ENCODE measurements around the gene TRAM2. TPM values are rescaled to one million over a fixed set of nuclear protein-coding genes. Genes with fewer than 3 reads are reported as not detected.
A peak's percentile ranks its signal among the peaks of the same experiment; 100 is the strongest.

TRAM2 gene
- total and polyA plus RNA-seq, 9 of the 15 experiments (the other 6 are each of a cell fraction or from before 2014, with no cell fraction given): 2.6 to 13.3 (median 8.9) TPM

GRCh38 chr6:52574709-52575501 lies 2.0 kb downstream of the TRAM2 start (continued):
- TF ChIP-seq MAFG (tag; conservative IDR thresholded peaks at IDR 0.05) (no peak), ZFP36 (IDR thresholded peaks at IDR 0.05; ENCODE audit: low read depth, low read length, partially characterized antibody) (no peak), MAFF (IDR thresholded peaks at IDR 0.05; ENCODE audit: low read length) (no peak), TOE1 (IDR thresholded peaks at IDR 0.05; ENCODE audit: borderline replicate concordance) (peak; percentile 55; the same call in 1 of the 2 replicates), TOE1 (CRISPR knock-in tag; IDR thresholded peaks at IDR 0.05; ENCODE audit: borderline replicate concordance, low read depth) (no peak), POLR3G (IDR thresholded peaks at IDR 0.05; ENCODE audit: extremely low read depth, insufficient read length, insufficient replicate concordance) (no peak), KLF1 (tag; IDR thresholded peaks at IDR 0.05) (0 out of 2 replicates have a peak, but pooled peaks have one; percentile 22), RNF2 (IDR thresholded peaks at IDR 0.05) (peak; percentile 41; the same call in 1 of the 2 replicates), RBBP5 (IDR thresholded peaks at IDR 0.05; ENCODE audit: borderline replicate concordance, insufficient read depth, low read length, poor library complexity, severe bottlenecking) (peak; percentile 28), CXXC5 (CRISPR knock-in tag; IDR thresholded peaks at IDR 0.05) (peak; percentile 59), SP2 (IDR thresholded peaks at IDR 0.05; ENCODE audit: extremely low read depth, low read depth, low read length, poor library complexity, severe bottlenecking) (no peak), ZBTB40 (IDR thresholded peaks at IDR 0.05) (no peak), ZBTB40 (CRISPR knock-in tag; IDR thresholded peaks at IDR 0.05) (no peak), SP1 (CRISPR knock-in tag; IDR thresholded peaks at IDR 0.05) (no peak)
- TF ChIP-seq, protein P1, sequence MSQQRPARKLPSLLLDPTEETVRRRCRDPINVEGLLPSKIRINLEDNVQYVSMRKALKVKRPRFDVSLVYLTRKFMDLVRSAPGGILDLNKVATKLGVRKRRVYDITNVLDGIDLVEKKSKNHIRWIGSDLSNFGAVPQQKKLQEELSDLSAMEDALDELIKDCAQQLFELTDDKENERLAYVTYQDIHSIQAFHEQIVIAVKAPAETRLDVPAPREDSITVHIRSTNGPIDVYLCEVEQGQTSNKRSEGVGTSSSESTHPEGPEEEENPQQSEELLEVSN (IDR thresholded peaks at IDR 0.05; ENCODE audit: borderline replicate concordance in 1 of 2, extremely low read depth in 1 of 2, insufficient read depth in 1 of 2, insufficient read length in 1 of 2, low read depth in 1 of 2, low read length in 1 of 2, poor library complexity in 1 of 2, severe bottlenecking in 1 of 2): peak; percentile 59 to 86
- TF ChIP-seq, protein P2, sequence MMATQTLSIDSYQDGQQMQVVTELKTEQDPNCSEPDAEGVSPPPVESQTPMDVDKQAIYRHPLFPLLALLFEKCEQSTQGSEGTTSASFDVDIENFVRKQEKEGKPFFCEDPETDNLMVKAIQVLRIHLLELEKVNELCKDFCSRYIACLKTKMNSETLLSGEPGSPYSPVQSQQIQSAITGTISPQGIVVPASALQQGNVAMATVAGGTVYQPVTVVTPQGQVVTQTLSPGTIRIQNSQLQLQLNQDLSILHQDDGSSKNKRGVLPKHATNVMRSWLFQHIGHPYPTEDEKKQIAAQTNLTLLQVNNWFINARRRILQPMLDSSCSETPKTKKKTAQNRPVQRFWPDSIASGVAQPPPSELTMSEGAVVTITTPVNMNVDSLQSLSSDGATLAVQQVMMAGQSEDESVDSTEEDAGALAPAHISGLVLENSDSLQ (IDR thresholded peaks at IDR 0.05): peak; percentile 41
